ENCODE data around the gene USP22.

The USP22 gene

GRCh38 chr17:21049457-21049856 is 6.6 kb upstream of the USP22 start:
- no peak for DNase-seq (ENCODE audit: low read depth, low spot score)

DNA sequence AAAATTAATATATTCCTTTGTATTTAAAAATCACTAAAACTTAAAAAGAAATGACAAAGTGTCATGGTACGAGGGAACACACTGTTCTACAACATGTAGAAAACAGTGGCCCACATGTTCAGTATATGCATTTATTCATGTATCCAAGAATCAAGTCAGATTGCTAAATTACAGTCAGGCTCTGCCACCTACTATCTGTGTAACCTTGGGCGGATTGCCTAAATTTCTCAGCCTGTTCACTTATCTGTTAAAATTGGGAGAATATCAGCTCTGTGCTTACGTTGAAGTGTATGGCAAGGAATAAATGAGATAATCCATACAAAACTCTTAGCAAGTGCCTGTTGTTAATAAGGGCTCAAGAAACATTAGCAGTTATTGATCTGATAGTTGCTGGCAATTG is 3.4 kb upstream of the USP22 start:
- no peak for DNase-seq (ENCODE audit: low read depth, low spot score)

- DNase-seq (ENCODE audit: low read depth, low spot score), result no peak
Measured at GRCh38 chr17:21044971-21045370, 2.2 kb upstream of the USP22 start.

DNA sequence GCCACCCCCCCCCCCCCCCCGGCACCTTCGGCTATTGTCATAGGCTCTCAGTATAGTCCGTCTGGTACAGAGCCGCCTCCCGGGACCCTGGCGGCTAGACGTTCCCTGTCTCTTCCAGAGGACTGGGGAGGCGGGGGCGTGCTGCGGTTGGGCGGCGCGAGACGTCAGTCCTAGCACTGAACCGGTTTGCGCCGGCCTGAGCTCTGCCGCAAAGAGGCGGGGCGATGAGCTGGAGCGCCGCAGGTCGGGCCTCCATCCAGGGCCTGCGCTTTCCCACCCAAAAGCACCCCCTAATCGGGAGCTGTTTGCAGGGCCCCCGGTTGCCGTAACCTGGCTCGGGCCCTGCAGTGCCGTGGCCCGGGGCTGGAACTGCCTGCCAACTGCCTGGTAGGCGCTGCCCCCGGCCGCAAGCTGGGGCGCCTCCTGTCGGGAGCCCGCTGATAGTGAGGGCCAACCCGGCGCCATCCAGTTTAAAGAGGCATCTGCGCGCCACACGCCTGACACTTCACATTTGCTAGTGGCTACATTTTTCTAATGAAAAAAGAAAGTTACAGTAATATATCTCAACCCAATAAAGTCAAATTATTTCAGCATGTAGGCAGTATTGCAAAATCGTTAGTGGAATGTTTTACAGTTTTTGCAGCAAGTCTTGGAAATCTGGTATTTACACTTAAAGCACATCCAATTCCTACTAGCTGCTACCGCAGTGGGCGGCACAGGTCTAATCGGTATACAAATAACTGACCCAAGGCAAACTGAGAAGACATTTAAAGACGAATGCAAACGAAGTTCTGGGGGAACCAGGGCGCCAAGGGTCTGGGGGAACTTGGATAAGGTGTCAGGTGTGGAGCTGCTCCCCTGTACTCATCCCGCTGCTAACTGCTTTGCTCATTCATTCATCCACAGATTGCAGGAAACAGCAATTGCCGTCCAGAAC is 753 bp upstream of the USP22 start:
- DNase-seq (ENCODE audit: low read depth, low spot score), result peak; percentile 88

DNA sequence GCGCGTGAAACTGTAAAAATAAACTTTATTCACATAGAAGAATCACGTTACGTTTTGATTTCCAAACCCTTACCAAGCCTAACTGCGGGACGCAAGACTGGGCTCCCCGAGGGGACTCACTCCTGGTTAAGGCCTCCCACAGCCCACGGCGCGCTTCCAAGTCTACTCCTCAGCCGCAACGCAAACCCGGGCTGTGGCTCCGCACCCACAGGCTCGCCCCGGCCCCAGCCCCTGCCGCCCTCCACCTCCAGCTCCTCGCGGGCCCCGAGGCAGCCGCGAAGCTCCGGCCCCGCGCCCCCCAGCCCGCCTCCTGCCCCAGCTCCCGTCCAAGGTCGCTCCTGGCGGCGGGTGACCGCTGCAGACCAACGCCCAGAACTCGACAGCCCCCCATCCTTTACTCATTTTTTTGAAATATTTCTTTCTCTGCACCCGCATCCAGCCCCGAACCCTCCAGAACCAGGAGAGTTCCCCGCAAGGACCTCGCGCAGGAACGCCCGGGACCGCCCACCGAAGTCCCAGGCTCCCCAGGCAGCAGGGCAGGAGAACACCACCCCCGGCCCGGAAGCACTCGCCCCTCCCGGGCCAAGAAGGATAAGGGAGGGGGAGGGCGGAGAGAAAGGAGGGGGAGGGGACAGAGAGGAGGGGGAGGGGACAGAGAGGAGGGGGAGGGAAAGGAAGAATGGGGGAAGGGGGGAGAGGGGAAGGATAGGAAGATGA is 912 bp downstream of the USP22 start:
- DNase-seq (ENCODE audit: low read depth, low spot score), result no peak

GRCh38 chr17:21039839-21040575 is 2.8 kb downstream of the USP22 start:
- no peak for DNase-seq (ENCODE audit: low read depth, low spot score)

DNA sequence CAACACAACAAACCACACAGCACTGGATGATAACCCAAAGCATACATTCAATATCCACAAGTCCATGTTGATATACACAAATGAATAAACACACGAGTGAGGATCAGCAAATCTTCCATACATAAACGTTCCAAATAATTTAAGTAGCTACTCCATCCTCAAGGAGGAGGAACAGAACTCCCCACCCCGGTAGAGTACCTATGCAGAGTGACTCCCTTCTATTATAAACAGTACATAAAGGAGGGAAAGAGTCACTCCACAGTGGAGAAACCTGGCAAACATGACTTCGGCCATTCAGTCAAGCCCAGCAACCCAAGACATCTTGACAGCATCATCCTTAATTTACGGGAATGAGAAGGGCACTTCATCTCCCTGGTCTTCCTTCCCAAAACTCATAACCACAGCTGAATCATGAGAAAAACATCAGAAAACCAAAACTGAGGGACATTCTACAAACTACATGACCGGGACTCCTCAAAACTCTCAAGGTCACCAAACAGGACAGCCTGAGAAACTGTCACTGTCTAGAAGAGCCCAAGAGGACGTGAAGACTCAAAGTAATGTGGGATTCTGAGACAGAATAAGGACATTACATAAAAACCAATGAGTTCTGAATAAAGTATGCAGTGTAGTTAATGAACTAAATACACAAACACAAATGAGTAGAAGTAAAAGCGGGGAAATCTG is 5.6 kb downstream of the USP22 start:
- DNase-seq (ENCODE audit: low read depth, low spot score), result no peak

DNA sequence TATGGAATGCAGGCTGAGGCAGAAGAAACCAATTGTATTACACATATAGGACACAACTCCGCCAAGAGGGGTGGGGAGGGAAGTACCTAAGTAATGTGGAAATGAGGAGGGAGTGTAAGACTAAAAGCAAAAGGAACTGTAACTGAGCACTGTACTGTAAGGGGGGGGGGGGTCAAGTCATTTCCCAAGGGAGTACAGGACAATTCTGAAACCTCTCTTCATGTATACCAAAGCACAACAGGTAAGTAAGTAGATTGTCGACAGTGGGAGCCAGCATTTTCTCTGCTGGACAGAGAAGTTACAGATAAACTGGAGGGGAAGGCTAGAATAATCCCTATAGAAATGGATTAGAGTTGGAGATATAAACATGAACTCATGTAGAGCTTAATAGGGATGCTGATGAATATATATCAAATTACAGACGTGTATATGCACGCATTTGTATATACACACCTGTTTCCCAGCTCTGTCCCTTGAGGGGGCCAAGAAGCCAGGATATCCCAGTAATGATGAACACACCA is 6.4 kb downstream of the USP22 start:
- DNase-seq (ENCODE audit: low read depth, low spot score), result no peak

DNA sequence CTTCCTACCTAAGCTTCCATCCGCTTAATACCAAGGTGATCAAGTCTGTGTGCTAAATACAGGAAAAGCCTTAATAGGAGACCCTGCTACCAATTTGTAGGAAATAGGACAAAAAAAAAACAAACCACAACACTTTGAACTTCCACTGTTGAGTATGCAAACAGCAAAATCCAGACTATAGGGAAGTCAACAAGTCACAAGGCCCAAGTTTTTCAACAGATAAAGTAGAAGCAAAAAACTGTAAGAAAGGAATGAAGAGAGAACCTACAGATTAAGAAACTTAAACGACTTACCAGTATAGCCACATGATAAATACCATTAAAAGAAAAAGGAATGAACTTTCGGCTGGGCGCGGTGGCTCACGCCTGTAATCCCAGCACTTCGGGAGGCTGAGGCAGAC is 7.4 kb downstream of the USP22 start:
- DNase-seq (ENCODE audit: low read depth, low spot score), result no peak

GRCh38 chr17:21034340-21035235 is 8.2 kb downstream of the USP22 start:
- no peak for DNase-seq (ENCODE audit: low read depth, low spot score)

DNA sequence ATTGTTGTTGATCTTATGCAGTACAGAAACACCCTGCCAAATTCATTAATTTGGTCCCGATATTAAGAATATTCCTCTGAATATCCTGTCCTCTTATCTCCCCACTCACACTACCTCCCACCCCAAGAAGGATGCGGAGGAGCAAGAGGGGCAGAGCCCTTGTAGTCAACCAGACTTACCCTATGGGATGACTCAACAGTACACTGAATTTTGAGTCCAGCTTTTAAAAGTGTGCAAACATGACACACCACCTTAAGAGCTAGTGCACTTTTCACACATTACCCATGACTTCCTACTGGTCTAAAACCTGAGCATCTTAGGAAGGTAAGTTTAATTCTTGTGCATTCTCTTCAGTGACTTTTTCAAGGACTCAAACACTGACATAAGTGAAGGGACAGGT is 9.5 kb downstream of the USP22 start:
- no peak for DNase-seq (ENCODE audit: low read depth, low spot score)

GRCh38 chr17:21031756-21032396 is 10.9 kb downstream of the USP22 start:
- DNase-seq (ENCODE audit: low read depth, low spot score), result no peak

DNA sequence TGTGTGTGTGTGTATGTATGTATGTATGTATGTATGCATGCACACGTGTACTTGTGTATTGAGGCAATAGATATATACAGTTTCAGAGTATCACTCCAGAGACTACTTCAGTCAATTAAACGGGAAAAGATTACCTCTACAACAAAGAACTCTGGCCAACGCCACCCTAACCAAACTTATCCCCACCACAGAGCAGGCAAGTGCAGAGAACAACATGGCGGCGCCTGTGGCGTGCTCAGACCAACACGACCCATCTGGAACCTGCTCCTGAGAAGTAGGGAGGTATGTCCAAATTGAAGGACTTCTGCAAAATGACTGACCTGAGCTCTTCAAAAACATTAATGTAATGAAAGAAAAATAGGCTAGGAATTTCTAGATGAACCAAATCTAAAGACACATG is 12.4 kb downstream of the USP22 start:
- no peak for DNase-seq (ENCODE audit: low read depth, low spot score)

DNA sequence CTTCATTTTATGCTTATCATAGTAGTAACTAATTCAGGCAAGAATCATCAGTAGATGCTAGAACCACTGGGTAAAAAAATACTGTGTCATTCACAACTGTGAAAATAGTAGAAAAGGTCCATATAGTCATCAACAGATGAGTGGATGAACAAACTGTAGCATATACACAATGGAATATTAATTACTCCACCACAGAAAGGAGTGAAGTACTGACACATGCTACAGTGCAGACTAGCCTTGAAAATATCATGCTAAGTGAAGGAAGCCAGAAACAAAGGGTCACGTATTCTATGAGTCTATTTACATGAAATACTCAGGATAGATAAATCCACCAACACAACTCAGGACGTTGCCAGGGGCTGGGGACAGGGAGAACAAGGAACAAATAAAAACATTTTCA is 13.3 kb downstream of the USP22 start:
- DNase-seq (ENCODE audit: low read depth, low spot score), result no peak

DNA sequence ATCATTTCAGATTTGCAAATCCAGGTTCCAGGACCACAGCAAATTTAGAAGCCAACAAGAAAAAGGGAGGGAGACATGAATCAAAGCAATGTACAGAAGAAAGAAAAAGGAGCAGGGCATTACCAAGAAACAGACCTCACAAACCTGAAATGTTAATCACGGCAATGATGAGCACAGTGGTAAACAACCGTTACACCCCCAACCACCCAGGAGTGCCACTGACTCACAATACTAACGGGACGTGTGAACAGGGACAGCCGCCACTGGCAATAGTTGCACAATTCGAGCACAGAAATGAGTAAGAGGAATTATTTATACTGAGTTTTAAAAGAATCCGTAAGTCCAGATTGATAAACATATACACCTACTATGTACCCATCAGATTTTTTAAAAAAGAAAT is 13.8 kb downstream of the USP22 start:
- no peak for DNase-seq (ENCODE audit: low read depth, low spot score)

DNA sequence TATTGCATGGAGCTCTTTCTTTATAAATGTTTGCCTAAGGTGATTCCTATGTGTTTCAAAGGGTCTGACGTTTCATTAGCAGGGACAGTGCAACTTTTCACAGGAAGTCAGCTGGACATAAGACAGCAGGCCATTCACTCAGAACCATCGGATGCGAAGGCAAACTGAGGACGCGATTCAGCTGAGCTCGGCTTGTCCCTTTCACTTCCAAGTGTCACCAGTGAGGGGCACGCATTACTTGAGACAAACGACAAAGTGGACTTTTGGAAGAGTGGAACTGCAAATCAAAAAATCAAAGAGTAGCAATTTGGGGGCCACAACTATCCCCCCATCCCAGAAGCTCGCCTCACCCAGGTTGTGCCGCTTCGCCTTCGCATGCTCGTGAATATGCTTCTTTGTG is 14.6 kb downstream of the USP22 start:
- no peak for DNase-seq (ENCODE audit: low read depth, low spot score)

DNA sequence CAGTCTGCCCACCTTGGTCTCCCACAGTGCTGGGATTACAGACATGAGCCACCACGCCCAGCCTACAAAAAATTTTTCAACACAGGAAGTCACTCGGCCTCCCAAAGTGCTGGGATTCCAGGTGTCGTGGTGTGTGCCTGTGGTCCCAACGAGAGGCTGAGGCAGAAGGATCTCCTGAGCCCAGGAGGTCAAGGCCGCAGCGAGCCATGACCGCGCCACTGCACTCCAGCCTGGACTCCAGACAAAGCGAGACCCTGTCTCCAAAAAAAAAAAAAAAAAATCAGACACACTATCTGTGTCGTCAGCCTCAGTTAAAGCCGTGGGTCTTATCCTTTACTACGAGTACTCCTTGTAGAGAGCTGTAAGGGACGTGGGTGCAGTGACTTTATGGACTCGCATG is 15.8 kb downstream of the USP22 start:
- DNase-seq (ENCODE audit: low read depth, low spot score), result no peak

DNA sequence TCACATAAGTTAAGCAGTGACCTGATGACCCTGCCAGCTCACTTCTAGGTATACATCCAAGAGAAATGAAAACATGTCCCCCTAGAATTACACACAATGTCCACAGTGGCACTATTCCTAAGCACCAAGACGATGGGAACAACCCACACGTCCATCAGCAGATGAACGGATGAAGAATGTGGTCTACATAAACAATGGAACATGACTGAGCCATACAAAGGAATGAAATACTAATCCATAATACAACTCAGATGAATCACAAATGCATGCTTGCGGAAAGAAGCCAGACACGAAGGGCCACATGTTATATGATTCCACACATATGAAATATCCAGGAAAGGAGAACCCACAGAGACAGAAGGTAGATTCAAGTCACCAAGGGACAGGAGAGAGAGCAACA is 17.4 kb downstream of the USP22 start:
- DNase-seq (ENCODE audit: low read depth, low spot score), result no peak

DNA sequence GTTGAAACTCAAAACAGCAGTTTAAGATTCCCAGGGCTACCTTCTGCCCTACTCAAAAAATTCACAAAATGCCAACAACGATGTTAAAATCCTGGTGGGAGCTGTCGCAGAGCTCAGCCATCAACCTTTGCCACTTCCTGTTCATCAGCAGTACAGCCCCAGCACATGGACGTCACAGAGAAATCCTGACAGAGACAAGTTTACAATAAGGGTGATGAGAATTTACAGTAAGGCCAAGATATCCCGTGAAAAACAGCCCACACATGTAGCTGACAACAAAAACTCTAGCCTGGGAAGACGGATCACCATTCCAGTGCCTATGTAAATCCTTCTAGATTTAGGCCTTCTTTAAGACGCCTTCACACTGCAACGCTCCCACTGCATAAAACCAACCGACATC is 18.8 kb downstream of the USP22 start:
- no peak for DNase-seq (ENCODE audit: low read depth, low spot score)

DNA sequence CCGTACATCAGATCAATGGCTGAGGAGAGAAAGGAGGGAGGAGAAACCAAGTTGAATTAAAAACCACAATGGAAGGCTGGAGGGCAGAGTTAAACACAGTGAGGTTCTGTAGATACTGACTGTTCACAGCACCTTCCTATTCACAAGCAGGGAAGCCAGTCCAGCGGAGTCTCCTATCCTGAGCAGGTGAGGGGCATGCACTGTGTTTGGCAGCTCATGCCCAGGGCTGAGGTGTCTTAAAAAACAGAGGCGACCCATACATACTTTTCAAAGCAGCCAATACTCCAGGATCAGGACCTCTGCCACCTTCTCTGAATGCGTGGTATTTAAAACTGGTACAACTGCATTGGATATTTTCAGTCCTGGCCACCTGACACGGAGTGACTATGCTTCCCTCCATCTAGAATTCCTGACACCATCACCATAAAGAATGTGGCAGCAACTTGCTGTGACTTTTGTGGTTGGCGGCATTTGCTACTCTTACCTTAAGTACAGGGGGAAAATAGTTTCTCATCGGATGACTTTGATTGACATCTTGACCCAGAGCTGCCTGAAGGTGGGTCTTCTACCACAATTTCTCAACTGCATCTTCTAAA is 21.5 kb downstream of the USP22 start:
- DNase-seq (ENCODE audit: low read depth, low spot score), result no peak
